Sigmoid colon (tissue), 7 donors: ENCODE data around the gene LPCAT4. TPM values are rescaled to one million over a fixed set of nuclear protein-coding genes. Genes with fewer than 3 reads are reported as not detected.

Experiments used
- DNase-seq: peaks from one replicate; pipeline ENCODE4 v3.0.0-alpha.2; 2019
- H3K27ac ChIP-seq, 4 donors: fragments of 200-600 bp; sonication (generic); one replicate each; pipeline ENCODE4 v1.5.1; 2016 to 2019; ENCODE audit warnings: mild to moderate bottlenecking in 1 of 4
- H3K27me3 ChIP-seq, 3 donors: fragments of 200-600 bp; sonication (generic); one replicate each; pipeline ENCODE4 v1.5.1; 2019; ENCODE audit warnings: mild to moderate bottlenecking in 1 of 3
- H3K36me3 ChIP-seq, 4 donors: fragments of 200-600 bp; sonication (generic); one replicate each; pipeline ENCODE4 v1.5.1; 2016 to 2019
- H3K4me1 ChIP-seq, 4 donors: fragments of 200-600 bp; sonication (generic); one replicate each; pipeline ENCODE4 v1.5.1; 2017 to 2019
- H3K4me3 ChIP-seq, 4 donors: fragments of 200-600 bp; sonication (generic); one replicate each; pipeline ENCODE4 v1.5.1; 2017 to 2019; ENCODE audit warnings: mild to moderate bottlenecking in 2 of 4, moderate library complexity in 1 of 4
- H3K9me3 ChIP-seq, 4 donors: fragments of 200-600 bp in 3 of 4; sonication (generic) in 3 of 4; one replicate each; pipeline versions ENCODE4 v1.5.1 to v1.6.1; 2013 to 2019
- EP300 ChIP-seq, 4 donors: sonication (generic); formaldehyde crosslinking; IDR thresholded peaks; one replicate each; pipeline ENCODE4 v1.6.1; 2017; ENCODE audit warnings: antibody characterized with exemption in 4 of 4
- POLR2A ChIP-seq, 2 donors: fragments of 450-650 bp; IDR thresholded peaks; one replicate each; pipeline ENCODE4 v1.6.1; 2016; ENCODE audit warnings: antibody characterized with exemption in 2 of 2, mild to moderate bottlenecking in 2 of 2, moderate library complexity in 2 of 2
- POLR2AphosphoS5 ChIP-seq, 4 donors: sonication (generic); formaldehyde crosslinking; IDR thresholded peaks; one replicate each; pipeline ENCODE4 v1.6.1; 2017; ENCODE audit warnings: antibody characterized with exemption in 4 of 4
- WGBS, 2 donors: extraction: QIAGEN DNeasy Blood & Tissue Kit; methylation state at CpG; one replicate each; pipeline ENCODE4 v1.1.7; 2013; 5-methylcytosine and 5-hydroxymethylcytosine counted together
- intact Hi-C: fragments of 100-400 bp; cut with DNase I; formaldehyde crosslinking; loops from one replicate; pipeline ENCODE4 v1.15.1; 2023
- polyA plus RNA-seq, 3 donors: library from polyadenylated mRNA; stranded (reverse); fragments of 200-250 nt; gene quantifications; one replicate each; pipeline ENCODE4 v1.2.3, GENCODE V29; 2013
- total RNA-seq, 4 donors: library from RNA; depleted of rRNA; stranded (reverse); fragments of >200 nt; gene quantifications; one replicate each; pipeline ENCODE4 v1.1.0, GENCODE V29; 2016
- TF ChIP-seq, protein P1 (sequence below), 4 experiments: fragments of 450-650 bp in 3 of 4; fragments of 200-600 bp in 1 of 4; IDR thresholded peaks; one replicate each; pipeline ENCODE4 v1.5.1; 2016 to 2019; ENCODE audit warnings: antibody characterized with exemption in 4 of 4, mild to moderate bottlenecking in 3 of 4, moderate library complexity in 2 of 4
- donor health status: healthy with polysubstance abuse.
- donor health status: Bipolar disorder and iron deficiency.
- donor health status: healthy.

LPCAT4 gene
- total and polyA plus RNA-seq, 7 donors = 9.6 to 122 (median 24.5) TPM

DNA sequence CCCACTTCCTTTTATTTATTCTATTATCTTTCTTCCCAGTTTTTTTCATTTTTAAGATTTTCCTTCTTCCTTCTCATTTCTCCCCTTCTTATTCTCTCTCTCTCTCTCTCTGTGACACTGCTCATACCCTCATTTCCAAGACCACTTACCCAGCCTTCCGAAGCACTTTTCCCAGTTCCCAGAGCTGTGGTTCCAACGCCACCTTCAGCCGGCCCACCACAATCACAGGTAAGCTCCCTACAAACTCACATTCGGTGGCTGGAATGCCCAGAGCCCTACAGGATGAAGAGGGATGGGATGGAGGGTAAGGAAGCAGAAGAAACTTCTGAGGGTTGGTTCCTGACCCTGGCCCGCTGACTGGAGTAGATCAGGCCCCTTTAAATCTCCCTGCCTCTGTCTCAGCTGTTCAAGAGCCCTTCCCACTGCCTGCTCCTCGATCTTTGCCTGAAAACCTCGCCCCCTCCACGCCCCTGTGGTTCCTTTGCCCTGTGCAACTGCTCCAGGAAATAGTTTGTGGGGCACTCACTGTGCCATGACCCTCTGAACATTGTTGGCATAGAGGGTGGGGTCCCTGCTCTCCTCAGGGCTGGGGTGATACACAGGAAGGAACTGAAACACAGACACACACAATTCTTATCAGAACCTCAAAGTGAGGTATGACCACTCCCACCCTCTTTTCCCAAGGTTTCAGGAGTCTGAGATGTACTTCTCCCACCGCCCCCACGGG, 4.8 kb downstream of the LPCAT4 start:
- TF ChIP-seq EP300 (IDR thresholded peaks at IDR 0.05) = no peak
- peak in 1 of 2 donors; percentile 26 for TF ChIP-seq POLR2A (IDR thresholded peaks at IDR 0.05)
- no peak overlapping the region for H3K4me3 ChIP-seq
- no peaks in the 10 kb centered on the region for H3K27me3 ChIP-seq
- H3K36me3 ChIP-seq = peaks cover 0 to 59% (median 5%) of the 10 kb centered on the region in 4 donors
- H3K9me3 ChIP-seq = no peaks in the 10 kb centered on the region
- intact Hi-C loops = loop anchor here (10.0 kb wide), 2 partner anchors 137 to 1183 kb away; partner anchors contain the start of genes DPH6 and EMC4
- no peak for DNase-seq
- 29 to 73% methylated on average over 10 of the region's 10 CpGs for WGBS, 2 donors
- peak overlapping the region in 1 of 4 donors; percentile 19 for H3K27ac ChIP-seq
- H3K4me1 ChIP-seq = peaks cover 0 to 15% (median 10%) of the 10 kb centered on the region in 4 donors

DNA sequence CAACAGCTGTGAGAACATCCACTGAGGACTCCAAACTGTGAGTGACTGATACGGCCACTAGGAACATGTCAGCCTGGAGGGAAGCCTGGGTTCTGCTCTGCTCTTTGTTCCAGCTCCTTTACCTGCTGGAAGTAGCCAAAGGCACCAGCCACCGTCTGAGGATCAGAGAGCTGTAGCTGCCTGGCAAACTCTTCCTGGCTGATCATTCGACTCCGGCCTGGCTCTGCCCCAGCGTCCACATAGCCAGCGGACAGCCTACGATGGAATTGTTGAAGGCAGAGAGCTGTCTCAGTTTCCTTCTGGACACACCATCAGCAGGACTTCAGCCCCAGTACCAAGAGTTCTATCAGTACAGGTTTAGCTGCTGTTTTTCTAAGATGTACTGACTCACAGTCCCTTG, 5.7 kb downstream of the LPCAT4 start:
- H3K4me3 ChIP-seq = no peak overlapping the region

DNA sequence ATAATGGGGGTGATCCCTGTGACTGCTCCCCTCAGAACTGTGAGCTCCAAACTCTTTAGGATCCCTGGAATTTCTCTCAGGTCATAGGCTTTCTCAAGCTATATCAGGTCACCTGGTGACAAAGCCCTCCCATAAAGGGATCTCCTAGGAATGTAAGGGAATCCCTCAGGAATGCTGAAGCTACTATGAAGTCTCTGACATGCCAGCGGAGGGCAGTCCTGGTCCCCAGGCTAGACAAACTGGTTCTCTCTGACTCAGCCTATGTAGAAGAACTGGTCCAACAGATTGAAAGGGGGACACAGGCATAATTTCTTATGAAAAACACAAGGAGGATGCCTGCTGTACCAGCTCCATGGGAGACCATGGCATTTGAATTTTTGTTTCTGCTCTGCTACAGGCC, 6.7 kb downstream of the LPCAT4 start:
- Histone ChIP-seq H3K36me3 (peaks cover 0 to 75% (median 5%) of the 10 kb centered on the region in 4 donors), H3K9me3 (no peaks in the 10 kb centered on the region), H3K27ac (no peak overlapping the region), H3K4me3 (no peak overlapping the region), H3K27me3 (no peaks in the 10 kb centered on the region), H3K4me1 (peaks cover 0 to 3% (median 0%) of the 10 kb centered on the region in 4 donors)
- no peak for DNase-seq
- WGBS, 2 donors = 39 to 87% methylated on average over 1 of the region's 1 CpG
- intact Hi-C loops = loop anchor here (10.0 kb wide), 2 partner anchors 135 to 1185 kb away; partner anchors contain the start of genes DPH6 and EMC4
- TF ChIP-seq, protein P1, sequence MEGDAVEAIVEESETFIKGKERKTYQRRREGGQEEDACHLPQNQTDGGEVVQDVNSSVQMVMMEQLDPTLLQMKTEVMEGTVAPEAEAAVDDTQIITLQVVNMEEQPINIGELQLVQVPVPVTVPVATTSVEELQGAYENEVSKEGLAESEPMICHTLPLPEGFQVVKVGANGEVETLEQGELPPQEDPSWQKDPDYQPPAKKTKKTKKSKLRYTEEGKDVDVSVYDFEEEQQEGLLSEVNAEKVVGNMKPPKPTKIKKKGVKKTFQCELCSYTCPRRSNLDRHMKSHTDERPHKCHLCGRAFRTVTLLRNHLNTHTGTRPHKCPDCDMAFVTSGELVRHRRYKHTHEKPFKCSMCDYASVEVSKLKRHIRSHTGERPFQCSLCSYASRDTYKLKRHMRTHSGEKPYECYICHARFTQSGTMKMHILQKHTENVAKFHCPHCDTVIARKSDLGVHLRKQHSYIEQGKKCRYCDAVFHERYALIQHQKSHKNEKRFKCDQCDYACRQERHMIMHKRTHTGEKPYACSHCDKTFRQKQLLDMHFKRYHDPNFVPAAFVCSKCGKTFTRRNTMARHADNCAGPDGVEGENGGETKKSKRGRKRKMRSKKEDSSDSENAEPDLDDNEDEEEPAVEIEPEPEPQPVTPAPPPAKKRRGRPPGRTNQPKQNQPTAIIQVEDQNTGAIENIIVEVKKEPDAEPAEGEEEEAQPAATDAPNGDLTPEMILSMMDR (IDR thresholded peaks at IDR 0.05) = no peak
- TF ChIP-seq EP300 (IDR thresholded peaks at IDR 0.05) (no peak), POLR2AphosphoS5 (IDR thresholded peaks at IDR 0.05) (no peak)

More for the DNA sequence above, 5.7 kb downstream of the LPCAT4 start:
- H3K4me1 ChIP-seq = peaks cover 0 to 13% (median 8%) of the 10 kb centered on the region in 4 donors
- no peak for DNase-seq
- H3K27ac ChIP-seq = no peak overlapping the region
- no peak for TF ChIP-seq POLR2AphosphoS5 (IDR thresholded peaks at IDR 0.05)
- no peak for TF ChIP-seq EP300 (IDR thresholded peaks at IDR 0.05)
- TF ChIP-seq, protein P1 (IDR thresholded peaks at IDR 0.05) = no peak
- TF ChIP-seq POLR2A (IDR thresholded peaks at IDR 0.05) = no peak
- H3K27me3 ChIP-seq = no peaks in the 10 kb centered on the region
- peaks cover 0 to 69% (median 5%) of the 10 kb centered on the region in 4 donors for H3K36me3 ChIP-seq
- WGBS, 2 donors = 91 to 93% methylated on average over 7 of the region's 7 CpGs
- intact Hi-C loops = loop anchor here (10.0 kb wide), 2 partner anchors 136 to 1184 kb away; partner anchors contain the start of genes DPH6 and EMC4
- H3K9me3 ChIP-seq = no peaks in the 10 kb centered on the region

DNA sequence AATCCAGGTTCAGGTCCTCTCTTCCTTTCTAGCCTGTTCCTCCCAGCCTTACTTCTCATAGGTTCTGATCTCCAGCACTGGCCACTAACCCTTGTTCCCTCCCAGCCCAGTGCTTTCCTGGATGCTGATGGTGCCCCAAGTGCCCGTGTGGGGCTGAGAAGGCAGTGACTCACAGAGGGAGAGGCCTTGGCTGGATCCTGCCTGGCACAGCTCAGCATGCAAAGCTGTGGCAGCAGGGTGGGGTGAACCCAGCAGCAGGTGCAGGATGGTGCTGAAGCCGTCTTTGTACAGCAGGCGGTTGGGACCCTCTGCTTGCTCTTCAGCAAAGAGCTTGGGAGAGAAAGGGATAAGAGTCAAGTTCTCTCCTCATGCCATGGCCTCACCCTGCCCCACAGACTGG, 7.6 kb downstream of the LPCAT4 start:
- TF ChIP-seq, protein P1 (IDR thresholded peaks at IDR 0.05) = no peak
- no peak for TF ChIP-seq POLR2A (IDR thresholded peaks at IDR 0.05)
- TF ChIP-seq POLR2AphosphoS5 (IDR thresholded peaks at IDR 0.05) = no peak
- TF ChIP-seq EP300 (IDR thresholded peaks at IDR 0.05) = no peak
- WGBS, 2 donors = 23 to 73% methylated on average over 3 of the region's 3 CpGs
- no peak for DNase-seq
- no peaks in the 10 kb centered on the region for H3K27me3 ChIP-seq
- intact Hi-C loops = no loop called here
- no peak overlapping the region for H3K27ac ChIP-seq
- H3K36me3 ChIP-seq = peaks cover 0 to 75% (median 5%) of the 10 kb centered on the region in 4 donors
- H3K9me3 ChIP-seq = no peaks in the 10 kb centered on the region
- H3K4me3 ChIP-seq = no peak overlapping the region
- no peaks in the 10 kb centered on the region for H3K4me1 ChIP-seq

DNA sequence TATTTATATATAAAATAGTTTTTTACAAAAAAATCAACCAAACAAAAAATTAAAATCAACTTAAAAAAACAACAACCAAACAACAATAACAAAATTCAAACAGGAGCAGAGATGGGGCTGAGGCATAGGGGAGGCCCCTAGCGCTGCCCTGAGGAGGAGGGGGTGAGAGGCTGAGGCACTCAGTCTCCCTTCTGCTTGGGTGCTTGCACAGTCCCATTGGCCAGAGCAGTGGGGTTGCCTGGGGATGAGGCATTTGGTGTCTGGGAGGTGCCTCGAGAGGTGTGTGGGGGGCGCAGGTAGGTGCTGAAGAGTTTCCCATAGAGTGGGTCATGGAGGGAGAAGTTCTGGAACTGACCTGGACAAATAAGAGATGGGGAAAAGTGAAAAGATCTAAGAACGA, 8.0 kb downstream of the LPCAT4 start:
- no peaks in the 10 kb centered on the region for H3K4me1 ChIP-seq
- H3K4me3 ChIP-seq = no peak overlapping the region
- no peak overlapping the region for H3K27ac ChIP-seq
- no peak for DNase-seq
- H3K36me3 ChIP-seq = peaks cover 0 to 75% (median 5%) of the 10 kb centered on the region in 4 donors
- intact Hi-C loops = no loop called here
- no peaks in the 10 kb centered on the region for H3K9me3 ChIP-seq
- TF ChIP-seq, protein P1 (IDR thresholded peaks at IDR 0.05) = no peak
- TF ChIP-seq POLR2A (IDR thresholded peaks at IDR 0.05) = no peak
- TF ChIP-seq EP300 (IDR thresholded peaks at IDR 0.05) = no peak
- TF ChIP-seq POLR2AphosphoS5 (IDR thresholded peaks at IDR 0.05) = no peak
- no peaks in the 10 kb centered on the region for H3K27me3 ChIP-seq
- WGBS, 2 donors = 95 to 99% methylated on average over 4 of the region's 4 CpGs
